Naive thymus-derived CD4-positive, alpha-beta T cell (primary cell): ENCODE results near the gene DDX41. TPM values are rescaled to one million over a fixed set of nuclear protein-coding genes. Genes with fewer than 3 reads are reported as not detected.
A peak's percentile ranks its signal among the peaks of the same experiment; 100 is the strongest.

ENCODE experiments used
- ATAC-seq: fragments of 150-1000 bp; cut with Tn5 transposase; 2 replicates; pipeline ENCODE4 v1.10.0; 2021; ENCODE audit warnings: mild to moderate bottlenecking, moderate library complexity
- CTCF ChIA-PET: fragments of 350-600 bp; sonication (Branson Sonifier 250); formaldehyde crosslinking; loops from one replicate; lab custom pipeline; 2021; ENCODE audit warnings: antibody characterized with exemption; lab: Charles Lee
- POLR2A ChIA-PET: fragments of 350-600 bp; sonication (Branson Sonifier 250); formaldehyde crosslinking; loops from one replicate; lab custom pipeline; 2021; ENCODE audit warnings: antibody characterized with exemption, inconsistent platforms; lab: Charles Lee
- DNase-seq, 9 donors: peaks; one replicate each; pipeline versions ENCODE4 v3.0.0 to v3.0.0-alpha.2; 2020 to 2022; ENCODE audit warnings: mixed read lengths in 1 of 9
- H3K27ac ChIP-seq: one replicate; pipeline ENCODE4 v1.7.0; 2013; ENCODE audit warnings: mild to moderate bottlenecking, low read depth, low read length, moderate library complexity
- H3K27me3 ChIP-seq, 2 donors: one replicate each; pipeline ENCODE4 v1.7.0; 2013; ENCODE audit warnings: low read length in 2 of 2, mild to moderate bottlenecking in 2 of 2, moderate library complexity in 2 of 2; ENCODE audit not compliant: control insufficient read depth in 2 of 2, insufficient read depth in 2 of 2
- H3K36me3 ChIP-seq, 3 experiments: 1 replicate in 2 of 3; 2 replicates in 1 of 3; pipeline ENCODE4 v1.7.0; 2013; ENCODE audit warnings: low read length in 3 of 3, mild to moderate bottlenecking in 3 of 3, moderate library complexity in 1 of 3; ENCODE audit not compliant: insufficient read depth in 3 of 3, control insufficient read depth in 2 of 3
- H3K4me1 ChIP-seq, 2 donors: one replicate each; pipeline ENCODE4 v1.7.0; 2013; ENCODE audit warnings: low read length in 2 of 2, mild to moderate bottlenecking in 2 of 2, moderate library complexity in 1 of 2; ENCODE audit not compliant: control insufficient read depth in 2 of 2, insufficient read depth in 2 of 2
- H3K4me3 ChIP-seq: 2 replicates; pipeline ENCODE4 v1.7.0; 2013; ENCODE audit warnings: mild to moderate bottlenecking, low read length
- H3K9me3 ChIP-seq, 3 experiments: 1 replicate in 2 of 3; 2 replicates in 1 of 3; pipeline ENCODE4 v1.7.0; 2013; ENCODE audit warnings: low read length in 3 of 3; ENCODE audit not compliant: control insufficient read depth in 2 of 3
- H3K27ac Mint-ChIP-seq, 9 donors: one replicate each; pipeline ENCODE4 v1.8.0; 2020 to 2022; ENCODE audit warnings: mixed read lengths in 9 of 9, mild to moderate bottlenecking in 8 of 9, moderate library complexity in 5 of 9, inconsistent platforms in 2 of 9
- H3K27me3 Mint-ChIP-seq, 5 donors: one replicate each; pipeline ENCODE4 v1.8.0; 2021 to 2022; ENCODE audit warnings: mixed read lengths in 5 of 5, mild to moderate bottlenecking in 1 of 5
- H3K36me3 Mint-ChIP-seq, 5 donors: one replicate each; pipeline ENCODE4 v1.8.0; 2020 to 2022; ENCODE audit warnings: mixed read lengths in 5 of 5, mild to moderate bottlenecking in 3 of 5, inconsistent platforms in 1 of 5
- H3K4me1 Mint-ChIP-seq, 7 donors: one replicate each; pipeline ENCODE4 v1.8.0; 2020 to 2022; ENCODE audit warnings: mixed read lengths in 7 of 7, mild to moderate bottlenecking in 3 of 7, inconsistent platforms in 1 of 7
- H3K4me3 Mint-ChIP-seq, 10 donors: one replicate each; pipeline ENCODE4 v1.8.0; 2020 to 2022; ENCODE audit warnings: mild to moderate bottlenecking in 10 of 10, mixed read lengths in 10 of 10, moderate library complexity in 6 of 10, inconsistent platforms in 2 of 10
- H3K9me3 Mint-ChIP-seq, 11 donors: one replicate each; pipeline ENCODE4 v1.8.0; 2020 to 2022; ENCODE audit warnings: mixed read lengths in 11 of 11, mild to moderate bottlenecking in 4 of 11, inconsistent platforms in 1 of 11, moderate library complexity in 1 of 11
- intact Hi-C, 2 donors: fragments of 100-400 bp; cut with micrococcal nuclease; formaldehyde crosslinking; loops; one replicate each; pipeline ENCODE4 v1.15.1; 2023
- polyA plus RNA-seq, 2 donors: library from polyadenylated mRNA; unstranded; fragments of 300-500 nt; fragmentation: Illumina TruSeq; gene quantifications; one replicate each; pipeline ENCODE4 v1.2.3, GENCODE V29; 2021
- total RNA-seq, 6 experiments: library from RNA in 5 of 6; stranded (reverse) in 5 of 6; gene quantifications; 1 replicate in 5 of 6; 2 replicates in 1 of 6; pipeline ENCODE4 v1.2.3 and lab custom pipeline; 2021 to 2026

Gene DDX41
- total and polyA plus RNA-seq, 7 experiments from 2014 or later = 39.2 to 126 (median 71.8) TPM

DNA sequence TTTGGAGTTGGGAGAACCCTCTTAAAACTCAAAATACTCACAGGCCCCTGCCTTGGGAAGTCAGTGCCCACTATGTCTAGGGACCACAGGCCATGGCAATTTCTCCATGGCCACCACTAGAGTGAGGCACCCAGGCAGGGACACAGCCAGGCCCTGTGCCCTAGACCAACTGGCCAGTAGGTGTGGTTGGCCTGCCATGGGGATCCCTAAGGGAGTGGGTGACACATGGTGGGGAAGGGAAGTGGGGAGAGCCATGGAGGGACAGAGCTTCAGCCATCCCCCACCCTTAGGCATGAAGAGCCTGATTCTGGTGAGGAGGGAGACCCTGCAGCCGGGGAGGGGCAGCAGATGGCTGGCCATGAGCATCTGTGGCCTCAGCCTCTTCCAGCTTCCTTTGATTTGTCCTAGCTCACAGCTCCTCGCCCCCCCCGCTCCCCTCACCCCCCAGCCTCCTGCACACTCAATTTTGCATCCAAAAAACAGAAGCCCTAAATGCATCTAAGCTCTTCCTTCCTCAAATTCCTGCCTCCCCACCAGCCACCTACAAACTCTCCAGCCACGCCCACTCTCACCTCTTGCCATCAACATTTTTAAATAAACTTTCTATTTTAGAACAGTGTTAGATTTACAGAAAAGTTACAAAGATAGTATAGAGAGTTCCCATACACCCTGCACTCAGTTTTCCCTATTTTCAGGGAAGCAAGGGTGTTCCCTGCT lies 41.8 kb downstream of the DDX41 start:
- H3K36me3 ChIP-seq = no peaks in the 10 kb centered on the region
- Mint-ChIP-seq H3K4me3 (peak overlapping the region; percentile 36 to 88 (median 80)), H3K36me3 (peaks cover 0 to 5% (median 0%) of the 10 kb centered on the region in 5 donors), H3K27ac (peak overlapping the region in 5 of 9 donors; percentile 3 to 82 (median 75)), H3K27me3 (peaks cover 0 to 9% (median 0%) of the 10 kb centered on the region in 5 donors), H3K9me3 (no peaks in the 10 kb centered on the region), H3K4me1 (peaks cover 31 to 57% (median 52%) of the 10 kb centered on the region in 7 donors)
- H3K9me3 ChIP-seq = no peaks in the 10 kb centered on the region
- intact Hi-C loops = no loop called here
- H3K4me3 ChIP-seq = no peak overlapping the region
- ChIA-PET CTCF (interaction anchor here (2.6 kb wide), 1 partner anchor 27 kb away, joined by 7 read pairs; no protein-coding TSS in a partner anchor), POLR2A (interaction anchor here (0.9 to 1.6 kb wide), 2 partner anchors 13 to 14 kb away, joined by 3 to 4 read pairs; no protein-coding TSS in a partner anchor)
- ATAC-seq (no peak), DNase-seq (no peak)
- H3K27ac ChIP-seq = no peak overlapping the region
- no peaks in the 10 kb centered on the region for H3K27me3 ChIP-seq
- H3K4me1 ChIP-seq = peaks cover 9 to 33% of the 10 kb centered on the region in 2 donors

DNA sequence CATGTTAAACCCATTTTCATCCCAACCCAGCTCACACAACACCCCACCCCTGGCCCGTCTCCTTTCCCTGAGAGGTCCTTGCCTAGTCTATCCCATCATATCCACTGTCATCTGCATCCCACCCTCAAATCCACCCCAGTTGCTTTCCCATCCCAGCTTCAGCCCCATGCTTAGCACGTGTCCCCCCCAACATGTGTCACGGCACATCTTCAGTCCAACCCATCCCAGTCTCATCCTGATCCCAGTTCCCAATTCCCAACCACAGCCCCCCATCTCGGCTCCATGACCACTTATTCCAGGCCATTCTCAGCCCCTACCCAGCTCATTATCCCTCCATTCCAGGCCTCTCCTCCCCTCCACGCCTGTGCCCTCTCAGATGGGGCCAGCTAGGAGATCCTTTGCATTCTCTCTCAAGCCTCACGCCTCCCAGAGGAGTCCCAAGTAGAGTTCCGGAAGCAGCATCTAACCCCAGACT lies 42.7 kb downstream of the DDX41 start:
- ATAC-seq (no peak), DNase-seq (no peak)
- Mint-ChIP-seq H3K4me3 (peak overlapping the region; percentile 50 to 88 (median 80)), H3K27ac (peak overlapping the region in 6 of 9 donors; percentile 59 to 84 (median 78)), H3K4me1 (peaks cover 25 to 47% (median 42%) of the 10 kb centered on the region in 7 donors), H3K36me3 (peaks cover 0 to 4% (median 0%) of the 10 kb centered on the region in 5 donors), H3K27me3 (peaks cover 0 to 9% (median 0%) of the 10 kb centered on the region in 5 donors), H3K9me3 (no peaks in the 10 kb centered on the region)
- no peak overlapping the region for H3K27ac ChIP-seq
- H3K9me3 ChIP-seq = no peaks in the 10 kb centered on the region
- no peaks in the 10 kb centered on the region for H3K27me3 ChIP-seq
- H3K36me3 ChIP-seq = no peaks in the 10 kb centered on the region
- POLR2A ChIA-PET = interaction anchor here (1.6 kb wide), 1 partner anchor 12 kb away, joined by 4 read pairs; no protein-coding TSS in a partner anchor
- H3K4me1 ChIP-seq = peaks cover 9 to 29% of the 10 kb centered on the region in 2 donors
- intact Hi-C loops = no loop called here
- CTCF ChIA-PET = interaction anchor here (0.6 to 2.6 kb wide), 2 partner anchors 27 to 28 kb away, joined by 3 to 7 read pairs; no protein-coding TSS in a partner anchor
- no peak overlapping the region for H3K4me3 ChIP-seq

DNA sequence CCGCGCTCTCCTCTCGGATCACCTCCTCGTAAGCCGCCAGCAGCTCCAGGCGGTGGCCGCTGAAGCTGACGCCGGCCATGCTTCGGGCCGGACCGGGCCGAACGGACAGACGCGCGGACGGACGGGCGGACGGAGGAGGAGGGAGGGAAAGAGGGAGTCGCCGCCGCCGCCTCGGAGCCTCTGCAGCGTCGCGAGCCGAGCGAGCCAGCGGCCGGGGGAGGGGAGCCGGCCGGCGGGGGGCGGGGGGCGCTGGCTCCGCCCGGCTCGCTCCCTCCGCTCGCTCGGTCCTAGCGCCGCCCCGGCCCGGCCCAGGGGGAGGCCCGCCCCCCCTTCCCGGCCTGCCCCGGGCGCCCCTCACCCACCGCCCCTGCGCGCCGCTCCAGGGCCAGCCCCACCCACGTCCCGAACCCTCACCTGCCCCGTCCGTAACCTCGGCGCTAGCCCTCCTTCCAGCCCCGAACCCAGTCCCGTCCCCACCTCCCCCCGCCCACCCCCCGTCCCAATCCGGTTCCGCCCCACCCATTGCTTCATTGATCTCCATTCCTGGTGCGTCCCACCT lies 43.2 kb downstream of the DDX41 start, which contains the start of gene DBN1:
DBN1 (minus strand) TSS at position 192 of the 559 bp plus-strand sequence; CDS start at position 79, 113 bp downstream.
- H3K4me1 ChIP-seq = peaks cover 9 to 24% of the 10 kb centered on the region in 2 donors
- intact Hi-C loops = loop anchor here (1.0 to 2.0 kb wide), 2 partner anchors 23 to 24 kb away; partner anchors contain the start of gene PDLIM7 (in 2 of the 2)
- ChIA-PET CTCF (interaction anchor here (0.6 kb wide), 1 partner anchor 28 kb away, joined by 3 read pairs; no protein-coding TSS in a partner anchor), POLR2A (no interaction called here)
- H3K36me3 ChIP-seq = no peaks in the 10 kb centered on the region
- peak within 1 kb of the TSS; percentile 21 for H3K27ac ChIP-seq
- no peaks in the 10 kb centered on the region for H3K9me3 ChIP-seq
- Mint-ChIP-seq H3K4me1 (peaks cover 20 to 45% (median 37%) of the 10 kb centered on the region in 7 donors), H3K9me3 (no peaks in the 10 kb centered on the region), H3K27me3 (peaks cover 0 to 9% (median 0%) of the 10 kb centered on the region in 5 donors), H3K27ac (peak within 1 kb of the TSS in 6 of 9 donors; percentile 59 to 84 (median 78)), H3K4me3 (peak within 1 kb of the TSS; percentile 55 to 88 (median 82)), H3K36me3 (no peaks in the 10 kb centered on the region)
- H3K27me3 ChIP-seq = no peaks in the 10 kb centered on the region
- no peak for DNase-seq
- peak; percentile 49 for ATAC-seq
- peak within 1 kb of the TSS; percentile 43 for H3K4me3 ChIP-seq

DNA sequence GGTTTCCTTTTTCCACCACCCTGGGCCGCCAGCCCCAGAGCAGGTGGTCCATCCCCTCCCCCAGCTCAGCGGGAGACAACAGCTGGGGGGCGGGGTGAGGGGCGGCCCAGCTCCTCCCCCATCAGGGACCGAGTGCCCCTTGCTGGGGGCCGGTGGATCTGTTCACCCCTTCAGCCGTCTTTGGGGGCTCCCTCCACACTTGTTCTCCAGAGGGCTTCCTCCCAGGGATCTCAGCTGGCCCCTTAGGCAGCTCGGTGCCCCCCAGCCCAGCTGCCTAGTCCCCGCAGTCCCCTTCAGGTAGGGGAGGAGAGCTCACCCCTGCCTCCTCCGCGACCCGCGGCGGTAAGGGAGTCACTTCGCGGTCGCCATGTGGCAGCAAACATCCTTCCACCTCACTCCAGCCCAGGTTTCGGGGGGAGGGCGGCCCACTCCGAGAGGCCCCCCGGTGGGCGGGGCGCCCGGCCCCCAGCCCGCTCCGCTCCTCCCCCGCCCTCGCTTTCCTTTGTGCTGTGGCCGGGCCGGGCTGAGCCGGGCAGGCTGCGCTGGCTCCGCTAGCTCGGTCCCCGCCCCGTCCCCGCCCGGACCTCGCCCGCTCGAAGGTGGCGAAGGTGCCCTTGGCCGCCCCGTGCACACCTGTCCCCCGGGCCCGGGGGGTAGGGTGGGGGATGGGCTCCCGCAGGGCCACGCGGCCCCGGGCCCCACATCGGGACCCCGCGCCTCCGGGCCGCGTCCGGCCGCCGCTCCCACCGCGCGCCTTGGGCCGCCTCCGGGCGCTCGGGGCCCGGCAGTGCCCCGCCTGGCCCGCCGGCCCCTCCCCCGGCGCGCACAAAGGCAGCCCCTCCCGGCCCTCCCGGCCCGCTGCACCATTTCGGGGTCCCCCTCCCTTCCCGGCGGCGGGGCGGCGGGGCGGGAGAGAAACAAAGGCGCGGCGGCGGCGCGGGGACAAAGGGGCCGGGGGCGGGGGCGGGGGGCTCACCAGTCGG lies 44.0 kb downstream of the DDX41 start:
- Mint-ChIP-seq H3K4me1 (peaks cover 19 to 39% (median 35%) of the 10 kb centered on the region in 7 donors), H3K27me3 (peaks cover 0 to 9% (median 0%) of the 10 kb centered on the region in 5 donors), H3K4me3 (peak overlapping the region; percentile 50 to 86 (median 70)), H3K27ac (no peak overlapping the region), H3K36me3 (no peaks in the 10 kb centered on the region), H3K9me3 (no peaks in the 10 kb centered on the region)
- Histone ChIP-seq H3K4me1 (peaks cover 9 to 24% of the 10 kb centered on the region in 2 donors), H3K9me3 (no peaks in the 10 kb centered on the region), H3K27ac (peak overlapping the region; percentile 21), H3K36me3 (no peaks in the 10 kb centered on the region), H3K27me3 (no peaks in the 10 kb centered on the region), H3K4me3 (peak overlapping the region; percentile 43)
- ATAC-seq (peak; percentile 61), DNase-seq (peak in 3 of 9 donors; percentile 39 to 67 (median 43))
- CTCF ChIA-PET = interaction anchor here (0.6 to 1.6 kb wide), 4 partner anchors 16 to 82 kb away, joined by 3 to 9 read pairs (median 5); no protein-coding TSS in a partner anchor
- intact Hi-C loops = loop anchor here (1.0 to 2.0 kb wide), 2 partner anchors 24 to 25 kb away; partner anchors contain the start of gene PDLIM7 (in 2 of the 2)
- POLR2A ChIA-PET = interaction anchor here (1.3 to 1.9 kb wide), 2 partner anchors 25 to 40 kb away, joined by 4 read pairs; no protein-coding TSS in a partner anchor

DNA sequence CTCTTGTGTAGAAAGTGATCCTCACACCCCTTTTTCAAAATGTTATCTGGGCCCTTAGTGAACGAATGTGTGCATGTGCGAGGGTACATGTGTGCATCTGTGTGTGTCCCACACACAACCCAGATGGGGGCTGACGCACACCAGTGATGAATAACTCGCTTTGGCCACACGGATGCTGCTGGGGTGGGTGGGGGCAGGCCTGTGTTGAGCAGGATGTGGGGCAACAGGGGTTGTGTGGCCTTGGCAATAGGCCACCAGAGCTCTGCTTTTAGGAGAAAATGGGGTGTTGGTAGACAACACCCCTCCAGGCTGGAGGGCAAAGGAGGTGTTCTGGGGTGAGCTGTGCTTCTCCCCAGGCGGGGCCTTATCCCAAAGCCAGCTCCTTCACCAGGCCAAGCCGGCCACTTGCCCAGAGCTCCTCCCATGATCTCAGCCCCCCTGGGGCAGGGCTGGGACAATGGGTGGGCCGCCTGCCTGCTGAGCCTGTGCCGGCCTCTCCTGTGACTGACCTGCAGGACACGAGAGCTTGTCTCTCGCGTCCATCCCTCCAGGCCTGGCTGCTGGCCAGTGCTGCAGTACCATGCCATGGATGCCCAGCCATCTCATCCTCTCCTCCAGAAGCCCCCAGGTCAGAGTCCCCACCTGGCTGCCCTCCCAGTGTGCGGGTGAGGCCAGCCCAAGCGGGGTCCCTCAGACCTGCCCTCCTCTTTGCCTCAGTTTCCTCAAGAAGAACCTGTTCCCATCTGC lies 45.0 kb downstream of the DDX41 start:
- ChIA-PET CTCF (interaction anchor here (0.6 to 1.6 kb wide), 4 partner anchors 15 to 81 kb away, joined by 3 to 9 read pairs (median 5); no protein-coding TSS in a partner anchor), POLR2A (interaction anchor here (1.0 to 1.9 kb wide), 3 partner anchors 26 to 68 kb away, joined by 3 to 4 read pairs (median 4); no protein-coding TSS in a partner anchor)
- no peaks in the 10 kb centered on the region for H3K9me3 Mint-ChIP-seq
- peaks cover 19 to 37% (median 35%) of the 10 kb centered on the region in 7 donors for H3K4me1 Mint-ChIP-seq
- Histone ChIP-seq H3K27ac (no peak overlapping the region), H3K9me3 (no peaks in the 10 kb centered on the region), H3K4me1 (peaks cover 9 to 24% of the 10 kb centered on the region in 2 donors), H3K36me3 (no peaks in the 10 kb centered on the region), H3K27me3 (no peaks in the 10 kb centered on the region), H3K4me3 (no peak overlapping the region)
- peak overlapping the region; percentile 18 to 86 (median 53) for H3K4me3 Mint-ChIP-seq
- H3K36me3 Mint-ChIP-seq = no peaks in the 10 kb centered on the region
- H3K27ac Mint-ChIP-seq = no peak overlapping the region
- DNase-seq = no peak
- intact Hi-C loops = loop anchor here in 1 of 2 donors (2.0 kb wide), 1 partner anchor 25 kb away; the partner anchor contains the start of gene PDLIM7
- peak; percentile 43 for ATAC-seq
- H3K27me3 Mint-ChIP-seq = peaks cover 0 to 9% (median 0%) of the 10 kb centered on the region in 5 donors
